ENCODE results near the gene TANGO2. TPM values are rescaled to one million over a fixed set of nuclear protein-coding genes. Genes with fewer than 3 reads are reported as not detected.

The TANGO2 gene
- total RNA-seq, 1 experiment from 2014 or later = 15.7 TPM

DNA sequence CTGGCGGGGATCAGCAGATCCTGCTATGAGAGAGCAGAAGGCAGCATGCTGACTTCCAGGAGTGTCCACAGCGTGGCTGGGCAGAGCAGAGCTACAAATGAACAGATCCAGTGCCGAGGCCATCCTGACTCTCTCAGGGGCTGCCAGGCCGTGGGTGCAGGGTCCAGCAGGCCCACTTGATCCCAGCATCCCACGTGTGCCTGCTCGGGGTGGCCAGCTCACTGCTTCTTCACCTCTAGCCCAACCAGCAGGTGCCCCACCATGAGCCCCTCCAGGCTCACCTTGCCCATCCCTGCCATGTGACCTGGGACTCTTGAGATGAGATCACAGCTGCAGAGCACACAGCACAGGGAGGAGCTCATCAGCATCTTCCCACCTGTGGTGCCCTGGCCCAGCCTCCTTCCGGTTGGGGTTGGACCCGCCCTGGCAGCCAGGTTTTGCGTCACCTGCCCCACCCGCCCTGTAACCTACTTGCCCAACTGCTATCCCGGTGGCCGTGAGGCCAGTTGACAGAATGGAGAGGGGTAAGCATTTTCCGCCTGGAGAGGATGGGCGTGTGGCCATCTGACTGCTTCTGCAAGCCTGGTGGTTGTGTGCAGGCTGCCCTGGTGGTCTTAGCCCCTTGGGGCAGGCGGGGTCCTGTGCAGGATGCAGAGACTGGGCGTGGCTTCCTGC, 11.0 kb downstream of the TANGO2 start:
- DNase-seq = peak; percentile 71
- H3K27me3 ChIP-seq (ENCODE audit: control insufficient read depth, insufficient read depth, low read length) = no peaks in the 10 kb centered on the region
- H3K36me3 ChIP-seq (replicated peaks; ENCODE audit: control insufficient read depth, insufficient read depth, low read length) = no peaks in the 10 kb centered on the region; the same call in 1 of the 2 replicates
- H3K4me3 ChIP-seq (ENCODE audit: insufficient read depth, low read depth, low read length) = no peak overlapping the region

DNA sequence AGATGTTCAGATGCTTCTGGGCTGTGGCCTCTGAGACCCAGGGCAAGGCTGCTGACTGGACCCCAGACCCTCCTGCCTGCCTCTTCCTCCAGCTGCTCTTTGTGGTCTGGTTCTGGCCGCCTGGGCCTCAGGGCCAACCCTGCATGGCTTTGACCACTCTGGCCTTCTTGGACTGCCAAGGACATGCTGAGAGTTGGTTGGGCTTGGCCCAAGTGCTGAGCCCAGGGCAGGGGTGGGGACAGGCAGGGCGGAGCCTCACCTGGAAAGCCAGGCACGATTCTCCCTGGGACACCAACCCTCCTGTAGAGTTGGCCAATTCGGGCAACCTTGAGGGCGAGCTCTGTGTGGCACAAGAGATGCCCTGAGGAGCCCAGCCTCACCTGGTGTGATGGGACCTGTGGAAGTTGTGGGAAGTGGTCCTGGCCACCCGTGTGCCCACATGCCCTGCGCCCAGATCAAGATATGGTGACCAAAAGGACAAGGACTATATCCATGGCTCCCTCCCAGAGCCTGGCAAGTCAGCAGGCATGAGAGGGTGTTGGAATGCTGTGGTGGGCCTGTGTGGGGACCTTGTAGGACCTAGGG, 11.6 kb downstream of the TANGO2 start:
- no peak for DNase-seq
- no peaks in the 10 kb centered on the region for H3K27me3 ChIP-seq (ENCODE audit: control insufficient read depth, insufficient read depth, low read length)
- H3K36me3 ChIP-seq (replicated peaks; ENCODE audit: control insufficient read depth, insufficient read depth, low read length) = no peaks in the 10 kb centered on the region; the same call in 1 of the 2 replicates
- no peak overlapping the region for H3K4me3 ChIP-seq (ENCODE audit: insufficient read depth, low read depth, low read length)

DNA sequence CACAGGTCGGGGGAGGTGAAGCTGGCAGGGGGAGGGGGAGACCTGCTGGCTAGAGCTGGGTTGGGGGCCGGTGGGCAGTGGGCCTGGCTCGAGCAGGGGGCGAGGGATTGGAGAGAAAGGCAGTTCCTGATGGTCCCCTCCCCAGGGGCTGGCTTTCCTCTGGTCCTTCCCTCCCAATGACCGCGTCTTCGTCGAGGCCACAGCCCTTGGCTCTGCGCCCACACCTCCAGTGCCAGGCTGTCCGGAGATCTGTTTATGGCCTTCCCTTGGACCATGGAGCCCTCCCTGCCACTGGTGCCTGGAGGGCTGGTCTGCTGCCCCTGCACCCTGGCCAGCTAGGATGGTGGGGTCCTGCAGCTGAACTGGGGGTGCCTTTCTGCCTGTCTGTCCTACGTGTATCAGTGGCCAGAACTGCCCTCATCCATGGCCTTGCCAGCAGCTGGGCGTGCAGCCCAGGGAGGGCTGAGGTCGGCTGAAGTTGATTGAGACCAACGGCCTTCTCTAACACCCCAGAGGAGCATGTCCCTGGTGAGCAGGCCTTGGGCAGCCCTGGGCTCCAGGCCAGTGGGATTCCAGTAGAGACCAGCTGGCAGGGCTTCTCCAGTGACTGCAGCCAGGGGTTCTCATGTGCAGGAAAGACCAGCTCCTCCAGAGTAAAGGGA, 12.3 kb downstream of the TANGO2 start:
- Histone ChIP-seq H3K27me3 (ENCODE audit: control insufficient read depth, insufficient read depth, low read length) (no peaks in the 10 kb centered on the region), H3K4me3 (ENCODE audit: insufficient read depth, low read depth, low read length) (no peak overlapping the region), H3K36me3 (replicated peaks; ENCODE audit: control insufficient read depth, insufficient read depth, low read length) (no peaks in the 10 kb centered on the region; the same call in 1 of the 2 replicates)
- no peak for DNase-seq

DNA sequence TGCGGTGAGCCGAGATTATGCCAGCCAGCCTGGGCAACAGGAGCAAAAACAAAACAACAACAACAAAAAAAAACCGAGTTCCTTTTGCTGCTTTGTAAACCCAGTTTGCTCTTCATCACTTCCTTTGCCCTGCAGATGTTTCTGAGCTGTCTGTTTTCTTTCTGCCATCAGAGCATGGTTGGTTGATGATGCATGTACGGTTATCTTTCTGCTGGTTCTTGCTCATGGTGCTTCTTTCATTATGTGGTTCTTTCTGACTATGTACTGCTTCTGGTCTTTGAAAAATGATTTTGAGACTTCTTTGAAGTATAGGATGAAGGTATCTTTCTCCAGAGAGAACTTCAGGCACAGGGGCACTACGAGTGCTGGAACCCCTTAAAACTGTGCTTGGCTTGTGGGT, 13.2 kb downstream of the TANGO2 start:
- no peaks in the 10 kb centered on the region for H3K27me3 ChIP-seq (ENCODE audit: control insufficient read depth, insufficient read depth, low read length)
- no peak for DNase-seq
- no peaks in the 10 kb centered on the region; the same call in 1 of the 2 replicates for H3K36me3 ChIP-seq (replicated peaks; ENCODE audit: control insufficient read depth, insufficient read depth, low read length)
- no peak overlapping the region for H3K4me3 ChIP-seq (ENCODE audit: insufficient read depth, low read depth, low read length)

DNA sequence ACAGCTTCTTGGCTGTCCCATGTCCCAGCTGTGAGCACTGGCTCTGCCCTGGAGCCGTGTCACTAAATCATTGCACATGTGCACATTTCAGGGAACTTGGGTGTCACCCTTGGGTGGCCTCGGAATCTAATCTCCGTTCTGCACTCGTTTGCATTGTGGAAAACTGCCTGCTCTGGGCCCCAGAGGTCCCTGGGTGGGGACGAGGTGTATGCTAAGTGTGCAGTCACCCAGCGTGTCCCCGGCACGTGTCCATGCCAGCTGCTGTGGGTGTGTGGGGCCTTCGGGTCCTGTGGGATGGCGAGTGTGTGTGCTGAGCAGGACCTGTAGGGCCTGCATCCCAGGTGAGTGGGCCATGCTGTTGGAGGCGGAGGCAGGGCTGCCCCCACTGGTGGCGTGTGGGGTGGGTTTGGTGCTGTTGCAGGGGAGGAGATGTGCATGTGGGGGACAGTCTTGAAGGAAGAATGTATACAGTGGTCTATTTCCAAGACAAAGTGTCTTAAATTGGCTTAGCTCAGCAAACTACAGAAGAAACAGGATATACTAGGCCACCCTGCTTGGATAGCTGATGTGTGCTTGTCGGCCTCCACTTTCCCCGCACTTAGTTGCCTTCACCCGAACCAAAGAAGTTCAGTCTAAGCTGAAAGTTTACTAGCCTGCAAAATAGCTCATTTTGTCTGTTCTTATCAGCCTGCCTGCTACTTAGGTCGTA, 14.6 kb downstream of the TANGO2 start:
- H3K36me3 ChIP-seq (replicated peaks; ENCODE audit: control insufficient read depth, insufficient read depth, low read length) = no peaks in the 10 kb centered on the region; the same call in 1 of the 2 replicates
- H3K4me3 ChIP-seq (ENCODE audit: insufficient read depth, low read depth, low read length) = no peak overlapping the region
- H3K27me3 ChIP-seq (ENCODE audit: control insufficient read depth, insufficient read depth, low read length) = no peaks in the 10 kb centered on the region
- DNase-seq = no peak

DNA sequence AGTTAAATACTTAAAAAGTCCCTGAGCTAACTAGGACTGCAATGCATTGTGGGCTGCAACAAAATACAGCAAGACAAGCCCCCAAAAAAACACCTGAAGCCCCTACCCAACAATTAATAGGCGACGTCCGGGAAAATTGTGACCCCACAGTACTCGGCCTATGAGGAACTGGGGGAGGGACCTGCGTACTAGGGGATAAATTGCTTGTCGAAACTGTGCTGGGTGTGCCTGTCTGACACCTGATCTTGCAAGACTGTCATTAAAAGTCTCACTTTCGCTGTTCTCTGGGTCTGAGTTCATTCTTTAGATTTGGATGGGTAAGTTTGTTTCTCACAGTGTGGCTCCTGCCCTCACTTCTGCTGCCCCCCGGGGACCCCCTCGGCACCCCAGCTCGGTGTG, 15.2 kb downstream of the TANGO2 start:
- no peaks in the 10 kb centered on the region; the same call in 1 of the 2 replicates for H3K36me3 ChIP-seq (replicated peaks; ENCODE audit: control insufficient read depth, insufficient read depth, low read length)
- no peak for DNase-seq
- H3K4me3 ChIP-seq (ENCODE audit: insufficient read depth, low read depth, low read length) = no peak overlapping the region
- no peaks in the 10 kb centered on the region for H3K27me3 ChIP-seq (ENCODE audit: control insufficient read depth, insufficient read depth, low read length)

DNA sequence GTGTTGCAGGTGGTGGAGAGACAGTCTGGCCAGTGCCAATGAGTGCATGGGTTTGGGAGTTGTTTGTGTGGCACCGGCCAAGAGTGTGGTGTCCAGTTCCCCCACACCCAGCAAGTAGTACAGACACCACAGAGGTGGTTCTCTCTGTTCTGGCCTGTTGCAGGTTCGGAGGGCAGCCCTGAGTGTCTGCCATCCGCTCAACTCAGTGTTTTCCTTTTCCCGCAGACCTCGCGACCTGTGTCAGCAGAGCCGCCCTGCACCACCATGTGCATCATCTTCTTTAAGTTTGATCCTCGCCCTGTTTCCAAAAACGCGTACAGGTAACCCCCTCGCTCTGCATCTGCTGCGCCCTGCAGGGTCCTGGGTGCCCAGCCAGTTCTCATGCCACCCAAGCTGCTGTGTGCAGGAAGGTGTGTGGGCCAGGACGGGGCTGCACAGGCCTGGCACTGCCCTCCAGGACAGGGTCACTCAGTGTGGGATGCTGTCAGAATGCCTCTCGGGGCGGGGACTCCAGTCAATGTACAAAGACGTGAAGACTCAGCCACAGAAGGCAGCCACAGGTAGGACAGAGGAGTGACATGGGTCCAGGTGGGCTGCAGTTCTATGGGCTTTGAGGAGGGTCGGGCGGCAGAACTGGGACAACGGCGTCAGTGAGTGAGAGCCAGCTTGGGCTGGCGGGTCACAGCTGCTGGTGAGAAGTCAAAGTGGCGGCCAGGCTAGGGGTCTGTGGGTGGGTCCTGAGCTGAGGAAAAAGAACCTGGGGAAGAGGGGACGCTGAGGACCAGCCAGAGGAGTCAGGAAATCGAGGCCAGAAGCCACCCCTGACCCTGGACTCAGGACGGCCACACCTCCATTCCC, 15.9 kb downstream of the TANGO2 start:
- Histone ChIP-seq H3K27me3 (ENCODE audit: control insufficient read depth, insufficient read depth, low read length) (no peaks in the 10 kb centered on the region), H3K4me3 (ENCODE audit: insufficient read depth, low read depth, low read length) (no peak overlapping the region), H3K36me3 (replicated peaks; ENCODE audit: control insufficient read depth, insufficient read depth, low read length) (no peaks in the 10 kb centered on the region; the same call in 1 of the 2 replicates)
- no peak for DNase-seq

DNA sequence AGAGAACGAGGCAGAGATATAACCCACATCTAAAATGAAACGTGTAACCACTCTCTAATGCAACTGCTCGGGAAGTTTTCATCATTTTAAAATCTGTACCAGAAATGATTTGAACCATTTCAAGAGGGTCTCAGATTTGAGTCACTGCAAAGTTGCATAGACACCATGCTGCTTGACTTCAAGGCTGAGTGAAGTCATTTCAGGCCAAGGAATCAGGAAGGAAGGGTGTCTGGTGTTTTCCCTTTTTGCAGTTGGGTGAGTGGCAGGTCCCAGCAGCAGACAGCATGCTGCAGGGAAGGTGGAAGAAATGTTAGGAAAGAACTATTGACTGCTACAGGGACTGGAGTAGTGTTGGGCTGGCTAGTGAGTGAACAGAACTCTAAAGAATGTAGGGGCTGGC, 16.5 kb downstream of the TANGO2 start:
- DNase-seq = no peak
- Histone ChIP-seq H3K36me3 (replicated peaks; ENCODE audit: control insufficient read depth, insufficient read depth, low read length) (no peaks in the 10 kb centered on the region; the same call in 1 of the 2 replicates), H3K27me3 (ENCODE audit: control insufficient read depth, insufficient read depth, low read length) (no peaks in the 10 kb centered on the region), H3K4me3 (ENCODE audit: insufficient read depth, low read depth, low read length) (no peak overlapping the region)

DNA sequence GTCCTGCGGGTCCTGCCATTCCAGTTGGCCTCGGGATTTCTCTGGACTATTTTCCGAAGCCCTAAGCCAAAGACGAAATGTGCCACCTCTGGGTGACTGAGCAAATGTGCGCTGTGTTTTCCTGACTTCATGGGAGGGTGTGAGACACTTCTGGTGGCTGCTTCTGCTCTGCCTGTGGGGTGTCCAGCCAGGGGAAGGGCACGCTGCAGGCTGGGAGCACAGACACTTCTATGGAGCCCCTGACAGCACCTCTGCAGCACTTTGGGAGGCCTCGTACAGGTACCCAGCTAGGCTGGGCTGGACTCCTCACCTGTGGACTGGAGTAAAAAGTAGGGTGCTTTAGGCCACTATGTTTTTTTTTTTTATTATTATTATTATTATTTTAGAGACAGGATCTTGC, 17.7 kb downstream of the TANGO2 start:
- H3K36me3 ChIP-seq (replicated peaks; ENCODE audit: control insufficient read depth, insufficient read depth, low read length) = no peaks in the 10 kb centered on the region; the same call in 1 of the 2 replicates
- H3K4me3 ChIP-seq (ENCODE audit: insufficient read depth, low read depth, low read length) = no peak overlapping the region
- H3K27me3 ChIP-seq (ENCODE audit: control insufficient read depth, insufficient read depth, low read length) = no peaks in the 10 kb centered on the region
- DNase-seq = no peak

DNA sequence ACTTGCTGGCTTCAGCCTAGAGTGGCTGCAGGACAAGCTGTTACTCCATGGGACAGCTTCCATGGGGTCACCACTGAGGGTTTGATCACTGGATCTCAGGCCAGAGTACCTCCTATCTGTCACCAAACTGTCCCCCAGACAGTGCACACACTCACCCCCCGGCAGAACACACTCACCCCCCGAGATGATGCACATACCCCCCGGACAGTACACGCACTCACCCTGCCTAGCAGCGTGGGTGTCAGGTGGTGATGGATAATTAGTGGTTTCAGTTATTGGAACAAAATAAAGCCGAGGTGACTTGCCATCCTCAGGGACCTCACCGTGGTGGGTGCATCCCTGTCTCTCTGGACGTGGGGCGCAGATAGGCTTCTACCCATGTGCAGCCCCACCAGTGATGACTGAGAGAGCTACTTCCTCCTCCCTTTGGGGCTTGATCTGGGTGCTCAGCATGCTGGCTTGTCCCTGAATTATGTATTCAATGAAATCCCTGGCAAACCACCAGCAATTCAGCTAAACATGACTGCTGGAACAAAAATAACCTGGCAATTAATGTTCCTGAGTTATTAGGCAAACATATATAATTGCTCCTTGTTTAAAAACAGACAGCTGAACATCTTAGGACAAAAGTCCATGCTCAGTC, 18.9 kb downstream of the TANGO2 start:
- Histone ChIP-seq H3K4me3 (ENCODE audit: insufficient read depth, low read depth, low read length) (no peak overlapping the region), H3K27me3 (ENCODE audit: control insufficient read depth, insufficient read depth, low read length) (no peaks in the 10 kb centered on the region), H3K36me3 (replicated peaks; ENCODE audit: control insufficient read depth, insufficient read depth, low read length) (no peaks in the 10 kb centered on the region)
- no peak for DNase-seq

DNA sequence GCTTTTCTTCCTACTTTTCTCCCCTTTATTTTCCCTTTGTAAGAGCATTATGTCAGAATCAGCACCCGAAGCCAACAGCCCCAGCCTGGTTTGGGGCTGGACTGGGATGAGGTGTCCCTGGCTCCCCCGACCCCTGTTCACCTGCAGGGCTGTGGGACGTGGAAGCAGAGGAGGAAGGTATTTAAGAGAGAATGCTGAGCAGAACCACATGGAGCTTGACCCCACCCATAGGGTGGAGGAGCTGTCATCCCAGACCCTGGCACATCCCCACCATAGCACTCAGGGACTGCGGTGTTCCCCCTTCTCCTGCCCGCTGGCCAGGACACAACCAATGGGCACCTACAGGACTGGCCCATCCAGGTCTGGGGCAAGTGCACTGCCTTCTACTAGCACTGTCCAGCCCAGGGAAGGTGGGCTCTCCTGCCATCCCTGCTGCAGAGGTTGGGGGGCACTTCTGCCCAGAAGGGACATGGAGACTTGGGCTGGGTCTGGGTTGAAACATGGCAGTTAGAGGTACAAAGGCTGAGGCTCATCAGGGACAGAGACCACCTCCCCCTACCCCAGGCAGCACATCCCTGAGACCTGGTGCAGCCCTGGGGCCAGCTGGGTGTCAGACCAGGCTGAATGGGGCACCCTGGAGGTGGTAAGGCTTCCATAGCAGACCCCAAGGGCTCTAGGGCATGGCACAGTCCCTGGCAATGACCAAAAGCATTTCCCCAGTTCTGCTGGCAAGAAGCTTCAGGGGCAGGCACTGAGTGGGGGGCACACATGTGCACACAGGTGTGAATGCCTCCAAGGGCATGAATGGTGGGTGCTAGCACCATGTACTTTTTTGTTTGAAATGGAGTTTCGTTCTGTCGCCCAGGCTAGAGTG, 19.7 kb downstream of the TANGO2 start:
- Histone ChIP-seq H3K36me3 (replicated peaks; ENCODE audit: control insufficient read depth, insufficient read depth, low read length) (no peaks in the 10 kb centered on the region), H3K4me3 (ENCODE audit: insufficient read depth, low read depth, low read length) (no peak overlapping the region), H3K27me3 (ENCODE audit: control insufficient read depth, insufficient read depth, low read length) (no peaks in the 10 kb centered on the region)
- no peak for DNase-seq

DNA sequence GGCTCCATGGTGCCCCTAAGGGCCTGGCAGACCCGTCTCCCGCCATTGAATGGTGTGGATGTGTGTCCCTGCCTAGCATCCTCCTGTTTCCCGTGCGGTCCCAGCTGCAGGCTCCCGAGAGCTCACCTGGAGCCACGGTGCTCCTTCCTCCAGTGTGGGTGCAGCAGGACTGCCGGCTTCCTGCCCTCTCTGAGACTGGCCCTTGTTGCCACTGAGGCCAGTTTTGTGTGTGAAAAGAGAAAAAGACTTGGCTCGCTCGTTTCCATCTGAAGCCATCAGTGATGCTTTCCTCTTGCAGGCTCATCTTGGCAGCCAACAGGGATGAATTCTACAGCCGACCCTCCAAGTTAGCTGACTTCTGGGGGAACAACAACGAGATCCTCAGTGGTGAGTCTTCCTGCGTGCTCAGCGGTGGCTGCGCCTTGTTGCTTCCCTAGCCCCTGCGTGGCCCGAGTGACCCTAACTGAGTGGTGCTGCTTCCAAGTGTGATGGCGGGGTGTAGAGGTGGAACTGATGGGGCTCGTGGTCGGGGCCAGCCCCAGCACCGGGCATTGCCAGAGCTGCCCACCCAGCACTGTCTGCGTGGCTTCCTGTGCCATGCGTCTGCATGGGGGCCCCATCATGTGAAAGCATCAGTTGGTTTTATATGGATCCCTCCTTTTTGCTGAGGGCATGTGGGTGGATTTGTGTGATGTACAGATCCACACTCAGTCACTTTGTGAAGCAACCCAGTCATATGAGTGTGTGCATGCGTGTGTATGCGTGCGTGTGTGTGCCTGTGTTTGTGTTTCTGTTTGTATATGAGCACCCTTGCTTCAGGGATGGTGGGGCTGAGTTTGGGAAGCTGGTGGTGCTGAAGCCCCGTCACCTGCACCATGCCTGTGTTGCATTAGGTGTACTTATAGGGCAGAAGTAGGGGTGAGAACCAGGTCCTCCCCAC, 22.4 kb downstream of the TANGO2 start:
- Histone ChIP-seq H3K36me3 (replicated peaks; ENCODE audit: control insufficient read depth, insufficient read depth, low read length) (no peaks in the 10 kb centered on the region; the same call in 1 of the 2 replicates), H3K4me3 (ENCODE audit: insufficient read depth, low read depth, low read length) (no peak overlapping the region)

More for the DNA sequence above, 22.4 kb downstream of the TANGO2 start:
- H3K27me3 ChIP-seq (ENCODE audit: control insufficient read depth, insufficient read depth, low read length) = no peaks in the 10 kb centered on the region
- no peak for DNase-seq

Data from H7 (cell line).